H9 (cell line): ENCODE results near the gene FOXO6. TPM values are rescaled to one million over a fixed set of nuclear protein-coding genes. Genes with fewer than 3 reads are reported as not detected.
A peak's percentile ranks its signal among the peaks of the same experiment; 100 is the strongest.

Experiments used
- DNase-seq: peaks from one replicate; pipeline ENCODE4 v3.0.0-alpha.2; 2017
- H2AFZ ChIP-seq: one replicate; pipeline ENCODE4 v1.6.1; 2013; ENCODE audit warnings: mild to moderate bottlenecking, low read length, control low read depth, moderate library complexity
- H2AK5ac ChIP-seq: 2 replicates; pipeline ENCODE4 v1.6.1; 2013; ENCODE audit warnings: low read length, control low read depth, mixed read lengths; ENCODE audit not compliant: insufficient read length
- H2BK120ac ChIP-seq: one replicate; pipeline ENCODE4 v1.6.1; 2013; ENCODE audit warnings: low read depth, mild to moderate bottlenecking, low read length, control low read depth, inconsistent platforms; ENCODE audit not compliant: poor library complexity, severe bottlenecking
- H2BK12ac ChIP-seq: 2 replicates; pipeline ENCODE4 v1.6.1; 2013; ENCODE audit warnings: low read length, control low read depth, mixed read lengths, low read depth; ENCODE audit not compliant: insufficient read length
- H2BK15ac ChIP-seq: 2 replicates; pipeline ENCODE4 v1.6.1; 2013; ENCODE audit warnings: low read depth, low read length, control low read depth
- H2BK20ac ChIP-seq: one replicate; pipeline ENCODE4 v1.6.1; 2013; ENCODE audit warnings: low read depth, mild to moderate bottlenecking, low read length, control low read depth, inconsistent platforms; ENCODE audit not compliant: poor library complexity, severe bottlenecking
- H2BK5ac ChIP-seq: 2 replicates; pipeline ENCODE4 v1.6.1; 2013; ENCODE audit warnings: low read length, control low read depth, mixed read lengths; ENCODE audit not compliant: insufficient read length
- H3K14ac ChIP-seq: 2 replicates; pipeline ENCODE4 v1.6.1; 2013; ENCODE audit warnings: low read length, control low read depth; ENCODE audit not compliant: insufficient read depth
- H3K18ac ChIP-seq: 2 replicates; pipeline ENCODE4 v1.6.1; 2013; ENCODE audit warnings: low read depth, mild to moderate bottlenecking, mixed read lengths, low read length, control low read depth; ENCODE audit not compliant: insufficient read length
- H3K23ac ChIP-seq: 2 replicates; pipeline ENCODE4 v1.6.1; 2013; ENCODE audit warnings: low read length, control low read depth, mixed read lengths, low read depth; ENCODE audit not compliant: insufficient read length
- H3K23me2 ChIP-seq: 2 replicates; pipeline ENCODE4 v1.6.1; 2013; ENCODE audit warnings: low read depth, mild to moderate bottlenecking, mixed read lengths, low read length, control low read depth; ENCODE audit not compliant: insufficient read length, poor library complexity, severe bottlenecking
- H3K27ac ChIP-seq: 2 replicates; pipeline ENCODE4 v1.5.1; 2013; ENCODE audit warnings: low read length, control low read depth, mixed read lengths, low read depth; ENCODE audit not compliant: insufficient read length
- H3K27me3 ChIP-seq: 2 replicates; pipeline ENCODE4 v1.6.1; 2013; ENCODE audit warnings: low read length, control low read depth, inconsistent platforms; ENCODE audit not compliant: insufficient read depth
- H3K4ac ChIP-seq: 2 replicates; pipeline ENCODE4 v1.6.1; 2013; ENCODE audit warnings: low read depth, mild to moderate bottlenecking, control low read depth, inconsistent platforms, low read length, moderate library complexity
- H3K4me1 ChIP-seq: 2 replicates; pipeline ENCODE4 v1.6.1; 2013; ENCODE audit warnings: low read length, control low read depth, inconsistent platforms; ENCODE audit not compliant: insufficient read depth
- H3K4me2 ChIP-seq: 2 replicates; pipeline ENCODE4 v1.6.1; 2013; ENCODE audit warnings: low read length, control low read depth, mixed read lengths; ENCODE audit not compliant: insufficient read length, insufficient read depth
- H3K56ac ChIP-seq: 2 replicates; pipeline ENCODE4 v1.6.1; 2013; ENCODE audit warnings: low read depth, mild to moderate bottlenecking, mixed read lengths, low read length, control low read depth; ENCODE audit not compliant: insufficient read length
- H3K79me1 ChIP-seq: 2 replicates; pipeline ENCODE4 v1.6.1; 2013; ENCODE audit warnings: low read depth, mild to moderate bottlenecking, moderate library complexity, low read length, control low read depth, inconsistent platforms; ENCODE audit not compliant: insufficient read depth, poor library complexity, severe bottlenecking
- H3K79me2 ChIP-seq: 2 replicates; pipeline ENCODE4 v1.6.1; 2013; ENCODE audit warnings: low read length, control low read depth, inconsistent platforms; ENCODE audit not compliant: insufficient read depth
- H3K9ac ChIP-seq: 2 replicates; pipeline ENCODE4 v1.6.1; 2013; ENCODE audit warnings: low read length, control low read depth, mixed read lengths; ENCODE audit not compliant: insufficient read length; ENCODE audit errors: extremely low read depth
- H3K9me3 ChIP-seq: one replicate; pipeline ENCODE4 v1.6.1; 2013; ENCODE audit warnings: low read depth, low read length, inconsistent platforms; ENCODE audit not compliant: control insufficient read depth
- H3T11ph ChIP-seq: one replicate; pipeline ENCODE4 v1.6.1; 2013; ENCODE audit warnings: mild to moderate bottlenecking, low read length, control low read depth, inconsistent platforms
- H4K20me1 ChIP-seq: one replicate; pipeline ENCODE4 v1.6.1; 2013; ENCODE audit not compliant: control insufficient read depth, insufficient read length, insufficient read depth
- H4K5ac ChIP-seq: 2 replicates; pipeline ENCODE4 v1.6.1; 2013; ENCODE audit warnings: low read depth, mild to moderate bottlenecking, mixed read lengths, low read length, control low read depth; ENCODE audit not compliant: insufficient read length
- H4K8ac ChIP-seq: replicated peaks from 2 replicates; pipeline ENCODE4 v1.6.1; 2013; ENCODE audit warnings: low read length, control low read depth, mixed read lengths, low read depth; ENCODE audit not compliant: insufficient read length
- H4K91ac ChIP-seq: 2 replicates; pipeline ENCODE4 v1.6.1; 2013; ENCODE audit warnings: low read depth, mild to moderate bottlenecking, moderate library complexity, mixed read lengths, low read length, control low read depth; ENCODE audit not compliant: insufficient read length
- H3K27ac Mint-ChIP-seq, 3 experiments: 2 replicates in 2 of 3; 3 replicates in 1 of 3; pipeline ENCODE4 v1.8.0; 2020 to 2021; ENCODE audit warnings: mixed read lengths in 3 of 3, mild to moderate bottlenecking in 1 of 3, moderate library complexity in 1 of 3
- H3K27me3 Mint-ChIP-seq: 2 replicates; pipeline ENCODE4 v1.8.0; 2021; ENCODE audit warnings: low read depth, mild to moderate bottlenecking, moderate library complexity, mixed read lengths
- H3K36me3 Mint-ChIP-seq, 3 experiments: 2 replicates in 2 of 3; 3 replicates in 1 of 3; pipeline ENCODE4 v1.8.0; 2020 to 2021; ENCODE audit warnings: low read depth in 3 of 3, mixed read lengths in 3 of 3; ENCODE audit not compliant: insufficient read depth in 1 of 3
- H3K4me1 Mint-ChIP-seq, 2 experiments: 2 replicates each; pipeline ENCODE4 v1.8.0; 2020; ENCODE audit warnings: mixed read lengths in 2 of 2
- H3K4me3 Mint-ChIP-seq, 2 experiments: 2 replicates in 1 of 2; 3 replicates in 1 of 2; pipeline ENCODE4 v1.8.0; 2020 to 2021; ENCODE audit warnings: mild to moderate bottlenecking in 2 of 2, mixed read lengths in 2 of 2, moderate library complexity in 1 of 2
- H3K9me3 Mint-ChIP-seq, 2 experiments: 2 replicates in 1 of 2; 3 replicates in 1 of 2; pipeline ENCODE4 v1.8.0; 2020; ENCODE audit warnings: mild to moderate bottlenecking in 2 of 2, mixed read lengths in 2 of 2, moderate library complexity in 1 of 2
- WGBS: extraction: QIAGEN DNeasy Blood & Tissue Kit; methylation state at CpG from one replicate; pipeline ENCODE4 v1.1.7; 2013; ENCODE audit warnings: missing lambda C conversion rate, low lambda C conversion rate, mixed read lengths; ENCODE audit not compliant: insufficient read length; ENCODE audit errors: extremely low coverage; 5-methylcytosine and 5-hydroxymethylcytosine counted together
- total RNA-seq: library from RNA; stranded (reverse); gene quantifications from 2 replicates; pipeline ENCODE4 v1.2.1, GENCODE V29; 2021
- TF ChIP-seq, protein P1 (sequence below): fragments of 200-600 bp; sonication (generic); conservative IDR thresholded peaks from 3 replicates; pipeline ENCODE4 v1.8.0; 2021; ENCODE audit warnings: antibody characterized with exemption, mild to moderate bottlenecking

FOXO6 gene
- total RNA-seq, 1 experiment from 2014 or later = 0.83 TPM

GRCh38 chr1:41330588-41331545, 30.4 kb upstream of the FOXO6 start:
- no peaks in the 10 kb centered on the region for H3K79me1 ChIP-seq
- H3K9me3 Mint-ChIP-seq = peaks cover 7% of the 10 kb centered on the region in 2 experiments; a peak in 3 of 5 replicates
- H3K36me3 Mint-ChIP-seq = no peaks in the 10 kb centered on the region; a peak in 1 of 7 replicates
- H3K14ac ChIP-seq = no peak overlapping the region
- H3T11ph ChIP-seq = no peak overlapping the region
- DNase-seq = peak; percentile 89
- peaks cover under 1% of the 10 kb centered on the region for H3K27me3 Mint-ChIP-seq
- peak overlapping the region in 1 of 2 experiments; percentile 62; a peak in 3 of 5 replicates for H3K4me3 Mint-ChIP-seq
- H2AK5ac ChIP-seq = no peak overlapping the region
- H3K79me2 ChIP-seq = no peaks in the 10 kb centered on the region
- no peak overlapping the region for H2BK15ac ChIP-seq
- no peak overlapping the region for H2BK5ac ChIP-seq
- H4K91ac ChIP-seq = no peak overlapping the region
- H2AFZ ChIP-seq = no peak overlapping the region
- H4K8ac ChIP-seq = no peak overlapping the region
- peak overlapping the region in 2 of 3 experiments; percentile 23 to 63; a peak in 3 of 7 replicates for H3K27ac Mint-ChIP-seq
- H4K20me1 ChIP-seq = no peaks in the 10 kb centered on the region
- H3K56ac ChIP-seq = no peak overlapping the region
- no peak overlapping the region for H4K5ac ChIP-seq
- H3K23me2 ChIP-seq = no peaks in the 10 kb centered on the region
- no peak overlapping the region for H2BK12ac ChIP-seq
- H3K4me1 Mint-ChIP-seq = peaks cover 9 to 19% of the 10 kb centered on the region in 2 experiments; a peak in 3 of 4 replicates
- no peak overlapping the region for H2BK20ac ChIP-seq
- H3K9ac ChIP-seq = no peak overlapping the region
- no peaks in the 10 kb centered on the region for H3K9me3 ChIP-seq
- H3K4ac ChIP-seq = no peak overlapping the region
- no peaks in the 10 kb centered on the region for H3K27me3 ChIP-seq
- H3K23ac ChIP-seq = no peak overlapping the region
- TF ChIP-seq, protein P1, sequence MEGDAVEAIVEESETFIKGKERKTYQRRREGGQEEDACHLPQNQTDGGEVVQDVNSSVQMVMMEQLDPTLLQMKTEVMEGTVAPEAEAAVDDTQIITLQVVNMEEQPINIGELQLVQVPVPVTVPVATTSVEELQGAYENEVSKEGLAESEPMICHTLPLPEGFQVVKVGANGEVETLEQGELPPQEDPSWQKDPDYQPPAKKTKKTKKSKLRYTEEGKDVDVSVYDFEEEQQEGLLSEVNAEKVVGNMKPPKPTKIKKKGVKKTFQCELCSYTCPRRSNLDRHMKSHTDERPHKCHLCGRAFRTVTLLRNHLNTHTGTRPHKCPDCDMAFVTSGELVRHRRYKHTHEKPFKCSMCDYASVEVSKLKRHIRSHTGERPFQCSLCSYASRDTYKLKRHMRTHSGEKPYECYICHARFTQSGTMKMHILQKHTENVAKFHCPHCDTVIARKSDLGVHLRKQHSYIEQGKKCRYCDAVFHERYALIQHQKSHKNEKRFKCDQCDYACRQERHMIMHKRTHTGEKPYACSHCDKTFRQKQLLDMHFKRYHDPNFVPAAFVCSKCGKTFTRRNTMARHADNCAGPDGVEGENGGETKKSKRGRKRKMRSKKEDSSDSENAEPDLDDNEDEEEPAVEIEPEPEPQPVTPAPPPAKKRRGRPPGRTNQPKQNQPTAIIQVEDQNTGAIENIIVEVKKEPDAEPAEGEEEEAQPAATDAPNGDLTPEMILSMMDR = peak; percentile 64
- H3K4me2 ChIP-seq = peak overlapping the region; percentile 4
- no CpG with 5 or more reads among the region's 17 CpGs for whole genome bisulfite sequencing
- no peak overlapping the region for H3K18ac ChIP-seq
- H2BK120ac ChIP-seq = no peak overlapping the region
- H3K27ac ChIP-seq = no peak overlapping the region
- H3K4me1 ChIP-seq = no peaks in the 10 kb centered on the region
